Measurements from ENCODE around the gene AK1. TPM values are rescaled to one million over a fixed set of nuclear protein-coding genes. Genes with fewer than 3 reads are reported as not detected.

Gene AK1
- total RNA-seq, 1 experiment from 2014 or later = 61.1 TPM

DNA sequence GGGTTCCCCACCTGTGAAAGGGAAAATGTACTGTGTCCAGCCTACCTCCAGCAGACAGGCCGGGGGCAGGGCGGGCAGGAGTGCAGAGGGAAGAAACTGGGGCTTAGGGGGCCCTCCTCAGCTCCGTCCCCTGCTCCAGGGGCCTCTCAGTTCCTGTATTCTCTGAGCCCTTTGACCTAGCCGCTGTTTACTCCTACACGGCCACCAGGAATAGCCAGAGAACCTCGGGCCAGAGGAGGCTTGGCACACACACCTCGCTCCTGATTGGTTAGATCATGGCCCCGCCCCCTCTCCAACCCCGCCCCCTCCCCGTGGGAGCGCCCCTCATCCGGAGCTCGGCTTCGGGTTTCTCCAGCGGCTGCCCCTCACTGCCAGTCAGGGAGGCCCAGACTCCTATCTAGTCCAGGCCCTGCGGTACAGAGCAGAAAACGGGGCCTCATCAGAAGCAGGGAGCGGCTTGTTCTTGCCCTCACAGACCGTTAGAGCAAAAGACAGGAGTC, 19.8 kb upstream of the AK1 start (continued):
- TF ChIP-seq, protein P1, sequence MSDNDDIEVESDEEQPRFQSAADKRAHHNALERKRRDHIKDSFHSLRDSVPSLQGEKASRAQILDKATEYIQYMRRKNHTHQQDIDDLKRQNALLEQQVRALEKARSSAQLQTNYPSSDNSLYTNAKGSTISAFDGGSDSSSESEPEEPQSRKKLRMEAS (IDR thresholded peaks at IDR 0.05) = no peak

DNA sequence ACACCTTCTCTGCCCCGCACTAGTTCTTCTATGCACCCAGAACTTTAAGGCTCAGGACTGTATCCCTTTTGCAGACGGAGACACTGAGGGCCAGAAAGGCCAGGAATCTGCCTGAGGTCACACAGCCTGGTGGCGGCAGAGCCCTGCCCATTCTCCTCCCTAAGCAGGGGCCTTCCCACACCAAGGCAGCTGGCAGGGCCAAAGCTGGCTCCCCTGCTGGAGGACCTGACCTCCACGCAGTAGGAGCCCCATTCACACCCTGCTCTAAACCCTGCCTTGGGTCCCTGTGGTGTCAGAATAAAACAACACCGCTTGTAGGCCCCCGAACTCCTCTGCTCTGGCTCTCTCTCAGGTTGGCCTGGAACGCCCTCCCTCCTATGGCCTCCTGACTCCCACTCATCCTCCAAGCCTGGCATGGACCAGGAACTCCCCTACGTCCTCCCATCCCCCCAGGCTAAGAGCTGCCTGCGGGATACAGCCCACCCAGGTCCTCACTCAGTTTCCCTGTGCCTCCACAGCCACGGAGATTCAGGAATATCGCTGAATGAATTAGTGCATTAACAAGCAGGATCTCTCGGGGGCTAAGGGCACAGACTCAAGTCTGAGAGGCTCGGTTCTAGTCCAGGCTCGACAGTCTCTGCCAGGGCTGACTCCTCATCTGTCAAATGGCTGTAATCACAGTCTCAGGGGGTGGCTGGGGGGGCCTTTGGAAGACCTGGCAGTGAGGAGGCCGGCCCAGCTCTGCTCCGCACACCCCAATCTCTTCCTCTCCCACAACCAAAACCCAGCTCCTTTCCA, 19.1 kb upstream of the AK1 start:
- Histone ChIP-seq H3K79me2 (ENCODE audit: insufficient read depth, low read length) (peaks cover 3% of the 10 kb centered on the region; the same call in 1 of the 2 replicates), H3K27ac (ENCODE audit: low read depth, low read length) (peak overlapping the region; percentile 31; the same call in 1 of the 2 replicates), H3K9ac (ENCODE audit: low read length) (no peak overlapping the region), H3K9me3 (ENCODE audit: control insufficient read depth in 1 of 2, insufficient read depth in 1 of 2, low read depth in 1 of 2, low read length in 2 of 2) (peaks cover 0 to 15% of the 10 kb centered on the region in 2 experiments; a peak in 2 of 4 replicates), H3K9me2 (ENCODE audit: insufficient read depth) (no peaks in the 10 kb centered on the region), H3K4me3 (replicated peaks in 1 of 2; ENCODE audit: low read depth in 1 of 2, low read length in 2 of 2) (no peak overlapping the region), H2AFZ (ENCODE audit: low read depth, low read length, poor library complexity, severe bottlenecking) (no peak overlapping the region), H4K20me1 (ENCODE audit: insufficient read depth) (no peaks in the 10 kb centered on the region), H3K27me3 (ENCODE audit: insufficient read depth, low read length) (no peaks in the 10 kb centered on the region), H3K4me1 (ENCODE audit: control insufficient read depth in 1 of 2, insufficient read depth in 2 of 2, low read length in 2 of 2) (peaks cover 17 to 35% of the 10 kb centered on the region in 2 experiments), H3K36me3 (ENCODE audit: control insufficient read depth in 1 of 2, insufficient read depth in 2 of 2, low read length in 2 of 2) (peaks cover 22 to 42% of the 10 kb centered on the region in 2 experiments), H3K4me2 (ENCODE audit: low read length) (peak overlapping the region; percentile 94; the same call in 1 of the 2 replicates)
- no TSS peak for BruUV-seq (replicated peaks)
- POLR2A ChIA-PET = interaction anchor here (1.3 to 2.2 kb wide), 2 partner anchors 20 to 23 kb away, joined by 3 to 6 read pairs; no protein-coding TSS in a partner anchor
- RAD21 ChIA-PET (ENCODE audit: low non-redundant PET in 1 of 2, low total read pairs in 2 of 2, uncharacterized antibody in 2 of 2, unreplicated experiment in 2 of 2) = interaction anchor here in 1 of 2 experiments (1.0 kb wide), 1 partner anchor 20 kb away, joined by 3 read pairs; the partner anchor contains the start of gene ST6GALNAC4
- no peak for DNase-seq (ENCODE audit: low read depth, low spot score)
- CTCF ChIA-PET = interaction anchor here (1.5 kb wide), 1 partner anchor 27 kb away, joined by 5 read pairs; no protein-coding TSS in a partner anchor
- no peak for ATAC-seq
- TF ChIP-seq RAD21 (IDR thresholded peaks at IDR 0.05; ENCODE audit: low read depth) (no peak), ZBTB33 (IDR thresholded peaks at IDR 0.05; ENCODE audit: extremely low read depth, insufficient replicate concordance, low read length) (no peak), ELF1 (IDR thresholded peaks at IDR 0.05; ENCODE audit: borderline replicate concordance, low read depth) (no peak), SP1 (IDR thresholded peaks at IDR 0.05; ENCODE audit: low read depth) (no peak), EGR1 (IDR thresholded peaks at IDR 0.05; ENCODE audit: low read depth) (no peak), TCF7L2 (IDR thresholded peaks at IDR 0.05; ENCODE audit: borderline replicate concordance, extremely low read depth, insufficient read depth, insufficient read length) (no peak), YY1 (IDR thresholded peaks at IDR 0.05; ENCODE audit: extremely low read depth, insufficient replicate concordance, low read depth, low read length) (no peak), ATF3 (IDR thresholded peaks at IDR 0.05) (no peak), CBX3 (IDR thresholded peaks at IDR 0.05; ENCODE audit: low read depth) (no peak), ZNF274 (IDR thresholded peaks at IDR 0.05; ENCODE audit: low read depth, low read length) (no peak)
- intact Hi-C loops (cut with micrococcal nuclease) = no loop called here
